ENCODE data around the gene SCN2B. TPM values are rescaled to one million over a fixed set of nuclear protein-coding genes. Genes with fewer than 3 reads are reported as not detected.

The SCN2B gene
- total and polyA plus RNA-seq, 2 of the 13 experiments (the other 11 are each of a cell fraction or from before 2014, with no cell fraction given): 0.01 to 0.02 TPM

DNA sequence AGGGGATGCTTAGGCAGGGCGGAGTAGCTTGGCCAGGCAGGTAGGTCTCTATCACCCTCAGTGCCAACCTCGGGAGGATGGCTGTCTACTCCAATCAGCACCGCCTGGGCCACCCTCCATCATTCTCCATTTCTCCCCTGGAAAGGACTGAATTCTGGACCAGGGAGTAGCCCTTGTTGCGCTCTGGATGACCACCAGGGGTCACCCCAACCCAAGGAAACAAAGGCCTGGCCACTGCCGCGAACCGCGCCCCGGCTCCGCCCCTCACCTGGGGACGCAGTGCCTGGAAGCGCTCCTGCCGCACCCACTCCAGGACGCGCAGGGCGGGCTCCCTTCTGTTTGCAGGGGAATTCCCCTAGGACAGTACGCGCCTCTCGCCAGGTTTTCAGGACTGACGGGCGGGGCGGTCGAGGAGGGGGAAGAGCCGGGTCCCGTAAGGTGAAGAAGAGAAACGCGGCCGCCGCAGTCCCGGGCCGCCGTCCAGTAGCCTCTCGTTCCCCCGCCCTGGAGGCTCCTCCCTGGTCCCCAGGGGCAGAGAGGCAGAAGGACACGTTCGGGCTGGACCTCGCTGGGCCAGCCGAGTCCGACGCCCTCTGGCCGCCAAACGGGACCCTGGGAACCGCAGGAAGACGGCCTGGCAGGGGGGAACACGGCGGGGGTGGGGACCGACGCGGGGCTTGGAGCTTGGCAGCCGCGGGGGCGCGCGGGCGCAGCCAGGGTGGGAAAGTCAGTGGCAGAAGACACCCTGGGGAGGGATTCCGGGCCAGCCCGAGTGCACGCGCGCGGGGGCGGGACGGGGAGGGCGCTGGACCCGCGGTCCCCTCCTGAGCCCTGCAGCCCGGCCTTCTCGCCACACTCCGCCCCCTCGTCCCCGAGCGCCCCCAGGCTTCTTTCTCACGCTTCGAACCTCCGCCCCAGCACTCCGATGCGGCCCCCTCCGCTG, 30.9 kb downstream of the SCN2B start (continued):
- TF ChIP-seq DZIP1 (CRISPR knock-in tag; IDR thresholded peaks at IDR 0.05) (no peak), PHF5A (CRISPR knock-in tag; IDR thresholded peaks at IDR 0.05; ENCODE audit: low read depth, unreplicated experiment) (no peak), ZNF446 (CRISPR knock-in tag; IDR thresholded peaks at IDR 0.05) (no peak), NFRKB (IDR thresholded peaks at IDR 0.05) (no peak), SATB2 (CRISPR knock-in tag; IDR thresholded peaks at IDR 0.05) (no peak), KDM5B (CRISPR knock-in tag; IDR thresholded peaks at IDR 0.05; ENCODE audit: borderline replicate concordance) (peak; percentile 74), ZNF180 (CRISPR knock-in tag; IDR thresholded peaks at IDR 0.05; ENCODE audit: borderline replicate concordance, low read depth) (no peak), ZNF703 (CRISPR knock-in tag; IDR thresholded peaks at IDR 0.05; ENCODE audit: borderline replicate concordance) (no peak), DMAP1 (CRISPR knock-in tag; IDR thresholded peaks at IDR 0.05) (peak; percentile 59; the same call in 1 of the 2 replicates), ZNF30 (CRISPR knock-in tag; IDR thresholded peaks at IDR 0.05) (no peak), ZNF333 (CRISPR knock-in tag; IDR thresholded peaks at IDR 0.05; ENCODE audit: borderline replicate concordance) (no peak; the same call in 1 of the 2 replicates), SMYD3 (CRISPR knock-in tag; IDR thresholded peaks at IDR 0.05) (no peak), GLI4 (CRISPR knock-in tag; IDR thresholded peaks at IDR 0.05; ENCODE audit: borderline replicate concordance) (no peak), ELF3 (CRISPR knock-in tag; IDR thresholded peaks at IDR 0.05) (peak; percentile 40; the same call in 1 of the 2 replicates), SNAPC4 (CRISPR knock-in tag; IDR thresholded peaks at IDR 0.05) (no peak)
- TF ChIP-seq, protein P1, sequence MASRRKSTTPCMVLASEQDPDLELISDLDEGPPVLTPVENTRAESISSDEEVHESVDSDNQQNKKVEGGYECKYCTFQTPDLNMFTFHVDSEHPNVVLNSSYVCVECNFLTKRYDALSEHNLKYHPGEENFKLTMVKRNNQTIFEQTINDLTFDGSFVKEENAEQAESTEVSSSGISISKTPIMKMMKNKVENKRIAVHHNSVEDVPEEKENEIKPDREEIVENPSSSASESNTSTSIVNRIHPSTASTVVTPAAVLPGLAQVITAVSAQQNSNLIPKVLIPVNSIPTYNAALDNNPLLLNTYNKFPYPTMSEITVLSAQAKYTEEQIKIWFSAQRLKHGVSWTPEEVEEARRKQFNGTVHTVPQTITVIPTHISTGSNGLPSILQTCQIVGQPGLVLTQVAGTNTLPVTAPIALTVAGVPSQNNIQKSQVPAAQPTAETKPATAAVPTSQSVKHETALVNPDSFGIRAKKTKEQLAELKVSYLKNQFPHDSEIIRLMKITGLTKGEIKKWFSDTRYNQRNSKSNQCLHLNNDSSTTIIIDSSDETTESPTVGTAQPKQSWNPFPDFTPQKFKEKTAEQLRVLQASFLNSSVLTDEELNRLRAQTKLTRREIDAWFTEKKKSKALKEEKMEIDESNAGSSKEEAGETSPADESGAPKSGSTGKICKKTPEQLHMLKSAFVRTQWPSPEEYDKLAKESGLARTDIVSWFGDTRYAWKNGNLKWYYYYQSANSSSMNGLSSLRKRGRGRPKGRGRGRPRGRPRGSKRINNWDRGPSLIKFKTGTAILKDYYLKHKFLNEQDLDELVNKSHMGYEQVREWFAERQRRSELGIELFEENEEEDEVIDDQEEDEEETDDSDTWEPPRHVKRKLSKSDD (CRISPR knock-in tag; IDR thresholded peaks at IDR 0.05; ENCODE audit: low read depth): no peak
- TF ChIP-seq, protein P2, sequence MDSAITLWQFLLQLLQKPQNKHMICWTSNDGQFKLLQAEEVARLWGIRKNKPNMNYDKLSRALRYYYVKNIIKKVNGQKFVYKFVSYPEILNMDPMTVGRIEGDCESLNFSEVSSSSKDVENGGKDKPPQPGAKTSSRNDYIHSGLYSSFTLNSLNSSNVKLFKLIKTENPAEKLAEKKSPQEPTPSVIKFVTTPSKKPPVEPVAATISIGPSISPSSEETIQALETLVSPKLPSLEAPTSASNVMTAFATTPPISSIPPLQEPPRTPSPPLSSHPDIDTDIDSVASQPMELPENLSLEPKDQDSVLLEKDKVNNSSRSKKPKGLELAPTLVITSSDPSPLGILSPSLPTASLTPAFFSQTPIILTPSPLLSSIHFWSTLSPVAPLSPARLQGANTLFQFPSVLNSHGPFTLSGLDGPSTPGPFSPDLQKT (CRISPR knock-in tag; IDR thresholded peaks at IDR 0.05; ENCODE audit: borderline replicate concordance): no peak
